Measurements from ENCODE around the gene CD22. TPM values are rescaled to one million over a fixed set of nuclear protein-coding genes. Genes with fewer than 3 reads are reported as not detected.
"Not testable (repeated sequence)": the region's sequence is repeated elsewhere in the genome, so short reads cannot be mapped to it uniquely, and the experiment has no call there.

CD22 gene
- total RNA-seq, 2 experiments from 2014 or later, result 0.52 to 0.67 TPM

GRCh38 chr19:35369522-35369921, 40.5 kb downstream of the CD22 start:
- H3K27me3 ChIP-seq (ENCODE audit: control insufficient read depth in 1 of 2, insufficient read depth in 2 of 2, low read length in 2 of 2), result no peaks in the 10 kb centered on the region
- Mint-ChIP-seq H3K9me3 (no peaks in the 10 kb centered on the region), H3K4me3 (no peak overlapping the region), H3K27me3 (peaks cover 3% of the 10 kb centered on the region), H3K36me3 (ENCODE audit: low read depth) (no peaks in the 10 kb centered on the region), H3K27ac (no peak overlapping the region), H3K4me1 (ENCODE audit: low read depth) (no peaks in the 10 kb centered on the region)
- ChIA-PET POLR2A (no interaction called here), CTCF (no interaction called here)
- DNase-seq (no peak), ATAC-seq (ENCODE audit: poor library complexity) (no peak)
- no peaks in the 10 kb centered on the region for H3K4me1 ChIP-seq (ENCODE audit: insufficient read depth, low read length)
- H3K4me3 ChIP-seq (ENCODE audit: low read length), result no peak overlapping the region
- no peak overlapping the region for H3K27ac ChIP-seq (ENCODE audit: low read depth in 1 of 2, low read length in 2 of 2)
- intact Hi-C loops (cut with DNase I, micrococcal nuclease), result no loop called here
- no peak for TF ChIP-seq CTCF (IDR thresholded peaks at IDR 0.05)
- H3K9me3 ChIP-seq (ENCODE audit: control insufficient read depth in 1 of 2, insufficient read depth in 1 of 2, low read length in 2 of 2), result no peaks in the 10 kb centered on the region
- no peaks in the 10 kb centered on the region for H3K36me3 ChIP-seq (ENCODE audit: insufficient read depth, low read length)

GRCh38 chr19:35370722-35371121, 41.7 kb downstream of the CD22 start, which contains the start of gene GPR42:
GPR42 (plus strand) TSS chr19:35371068; CDS start chr19:35371360, 292 bp downstream.
- Histone ChIP-seq H3K4me1 (ENCODE audit: insufficient read depth, low read length) (no peaks in the 10 kb centered on the region), H3K27me3 (ENCODE audit: control insufficient read depth in 1 of 2, insufficient read depth in 2 of 2, low read length in 2 of 2) (no peaks in the 10 kb centered on the region), H3K4me3 (ENCODE audit: low read length) (no peak within 1 kb of the TSS), H3K27ac (ENCODE audit: low read depth in 1 of 2, low read length in 2 of 2) (no peak within 1 kb of the TSS), H3K9me3 (ENCODE audit: control insufficient read depth in 1 of 2, insufficient read depth in 1 of 2, low read length in 2 of 2) (no peaks in the 10 kb centered on the region), H3K36me3 (ENCODE audit: insufficient read depth, low read length) (no peaks in the 10 kb centered on the region)
- H3K4me3 Mint-ChIP-seq, result no peak within 1 kb of the TSS
- no peaks in the 10 kb centered on the region for H3K36me3 Mint-ChIP-seq (ENCODE audit: low read depth)
- no peaks in the 10 kb centered on the region for H3K9me3 Mint-ChIP-seq
- no peak for TF ChIP-seq CTCF (IDR thresholded peaks at IDR 0.05)
- DNase-seq (no peak), ATAC-seq (ENCODE audit: poor library complexity) (no peak)
- ChIA-PET CTCF (no interaction called here), POLR2A (no interaction called here)
- peaks cover 8% of the 10 kb centered on the region for H3K27me3 Mint-ChIP-seq
- intact Hi-C loops (cut with DNase I, micrococcal nuclease), result no loop called here
- H3K27ac Mint-ChIP-seq, result no peak within 1 kb of the TSS
- H3K4me1 Mint-ChIP-seq (ENCODE audit: low read depth), result no peaks in the 10 kb centered on the region

- H3K36me3 ChIP-seq (ENCODE audit: insufficient read depth, low read length), result no peaks in the 10 kb centered on the region
- H3K4me3 ChIP-seq (ENCODE audit: low read length), result no peak overlapping the region
- CTCF ChIA-PET, result no interaction called here
- H3K27ac ChIP-seq (ENCODE audit: low read depth in 1 of 2, low read length in 2 of 2), result no peak overlapping the region
- no peak overlapping the region for H3K4me3 Mint-ChIP-seq
- ATAC-seq (ENCODE audit: poor library complexity), result no peak
- H3K9me3 Mint-ChIP-seq, result peaks cover 2% of the 10 kb centered on the region
- no peak overlapping the region for H3K27ac Mint-ChIP-seq
- no peak for TF ChIP-seq CTCF (IDR thresholded peaks at IDR 0.05)
- no peaks in the 10 kb centered on the region for H3K36me3 Mint-ChIP-seq (ENCODE audit: low read depth)
- H3K4me1 Mint-ChIP-seq (ENCODE audit: low read depth), result no peaks in the 10 kb centered on the region
- H3K27me3 Mint-ChIP-seq, result peaks cover 15% of the 10 kb centered on the region
- no peaks in the 10 kb centered on the region for H3K4me1 ChIP-seq (ENCODE audit: insufficient read depth, low read length)
- intact Hi-C loops (cut with DNase I, micrococcal nuclease), result no loop called here
- no peak for DNase-seq
- H3K27me3 ChIP-seq (ENCODE audit: control insufficient read depth in 1 of 2, insufficient read depth in 2 of 2, low read length in 2 of 2), result no peaks in the 10 kb centered on the region
- H3K9me3 ChIP-seq (ENCODE audit: control insufficient read depth in 1 of 2, insufficient read depth in 1 of 2, low read length in 2 of 2), result no peaks in the 10 kb centered on the region
- POLR2A ChIA-PET, result no interaction called here
Observed at GRCh38 chr19:35373492-35373891, 44.5 kb downstream of the CD22 start.

GRCh38 chr19:35374031-35374430, 45.0 kb downstream of the CD22 start:
- H3K36me3 ChIP-seq (ENCODE audit: insufficient read depth, low read length); H3K27me3 ChIP-seq (ENCODE audit: control insufficient read depth in 1 of 2, insufficient read depth in 2 of 2, low read length in 2 of 2); DNase-seq; H3K27ac ChIP-seq (ENCODE audit: low read depth in 1 of 2, low read length in 2 of 2); H3K4me3 ChIP-seq (ENCODE audit: low read length); H3K9me3 ChIP-seq (ENCODE audit: control insufficient read depth in 1 of 2, insufficient read depth in 1 of 2, low read length in 2 of 2); H3K27ac Mint-ChIP-seq; H3K4me1 ChIP-seq (ENCODE audit: insufficient read depth, low read length); intact Hi-C loops (cut with DNase I, micrococcal nuclease); H3K4me1 Mint-ChIP-seq (ENCODE audit: low read depth); H3K36me3 Mint-ChIP-seq (ENCODE audit: low read depth); H3K9me3 Mint-ChIP-seq; POLR2A ChIA-PET; CTCF ChIA-PET; H3K4me3 Mint-ChIP-seq; ATAC-seq (ENCODE audit: poor library complexity): not testable (repeated sequence)
- peaks cover 15% of the 10 kb centered on the region for H3K27me3 Mint-ChIP-seq

Data from CD4-positive, alpha-beta T cell (primary cell).